Glutamatergic neuron (in vitro differentiated cells): ENCODE results near the gene TEX264. TPM values are rescaled to one million over a fixed set of nuclear protein-coding genes. Genes with fewer than 3 reads are reported as not detected.
A peak's percentile ranks its signal among the peaks of the same experiment; 100 is the strongest.

Experiments
- DNase-seq: peaks from one replicate; pipeline ENCODE4 v3.0.0; 2022
- H3K27ac Mint-ChIP-seq: one replicate; pipeline ENCODE4 v1.8.0; 2020; ENCODE audit warnings: mild to moderate bottlenecking, mixed read lengths, inconsistent platforms; ENCODE audit not compliant: unreplicated experiment
- H3K27me3 Mint-ChIP-seq: one replicate; pipeline ENCODE4 v1.8.0; 2020; ENCODE audit warnings: mild to moderate bottlenecking, moderate library complexity, mixed read lengths, inconsistent platforms; ENCODE audit not compliant: unreplicated experiment
- H3K36me3 Mint-ChIP-seq: one replicate; pipeline ENCODE4 v1.8.0; 2020; ENCODE audit warnings: mild to moderate bottlenecking, mixed read lengths, inconsistent platforms; ENCODE audit not compliant: unreplicated experiment
- H3K4me1 Mint-ChIP-seq: one replicate; pipeline ENCODE4 v1.8.0; 2020; ENCODE audit warnings: mild to moderate bottlenecking, low read depth, mixed read lengths, inconsistent platforms; ENCODE audit not compliant: unreplicated experiment
- H3K4me3 Mint-ChIP-seq: one replicate; pipeline ENCODE4 v1.8.0; 2020; ENCODE audit warnings: mild to moderate bottlenecking, mixed read lengths, inconsistent platforms; ENCODE audit not compliant: unreplicated experiment
- H3K9me3 Mint-ChIP-seq: one replicate; pipeline ENCODE4 v1.8.0; 2020; ENCODE audit warnings: mild to moderate bottlenecking, moderate library complexity, mixed read lengths, inconsistent platforms; ENCODE audit not compliant: unreplicated experiment
- CTCF ChIP-seq: fragments of 200-600 bp; sonication (generic); IDR thresholded peaks from one replicate; pipeline ENCODE4 v1.5.0; 2021; ENCODE audit not compliant: partially characterized antibody, unreplicated experiment
- total RNA-seq: library from RNA; stranded (reverse); fragmentation: NEBNext Ultra II Directional; extraction: Animal tissue kit (Norgen Biotek cat#: 25700); gene quantifications from one replicate; pipeline ENCODE4 v1.2.1, GENCODE V29; 2021; ENCODE audit not compliant: unreplicated experiment

TEX264 gene
- total RNA-seq, 1 donor from 2014 or later: 13.2 TPM

- Mint-ChIP-seq H3K27ac (peak overlapping the region; percentile 48), H3K27me3 (peaks cover 10% of the 10 kb centered on the region), H3K9me3 (peaks cover 7% of the 10 kb centered on the region), H3K4me1 (peaks cover 8% of the 10 kb centered on the region), H3K36me3 (no peaks in the 10 kb centered on the region), H3K4me3 (peak overlapping the region; percentile 63)
- no peak for DNase-seq
- TF ChIP-seq CTCF: no peak
These were observed 814 bp upstream of the TEX264 start for GRCh38 chr3:51670053-51670822.

- TF ChIP-seq CTCF: no peak
- Mint-ChIP-seq H3K27ac (no peak overlapping the region), H3K27me3 (peaks cover 13% of the 10 kb centered on the region), H3K4me3 (peak overlapping the region; percentile 79), H3K36me3 (no peaks in the 10 kb centered on the region), H3K4me1 (peaks cover 8% of the 10 kb centered on the region), H3K9me3 (peaks cover 7% of the 10 kb centered on the region)
- peak; percentile 66 for DNase-seq
These were observed 853 bp downstream of the TEX264 start for GRCh38 chr3:51671734-51672475.

- TF ChIP-seq CTCF: no peak
- DNase-seq: no peak
- no peak overlapping the region for H3K27ac Mint-ChIP-seq
- H3K36me3 Mint-ChIP-seq: no peaks in the 10 kb centered on the region
- peak overlapping the region; percentile 27 for H3K4me3 Mint-ChIP-seq
- H3K9me3 Mint-ChIP-seq: peaks cover 5% of the 10 kb centered on the region
- peaks cover 12% of the 10 kb centered on the region for H3K27me3 Mint-ChIP-seq
- peaks cover 8% of the 10 kb centered on the region for H3K4me1 Mint-ChIP-seq
These were observed 2.2 kb downstream of the TEX264 start for GRCh38 chr3:51673181-51673801.

- H3K36me3 Mint-ChIP-seq: no peaks in the 10 kb centered on the region
- DNase-seq: no peak
- peaks cover 2% of the 10 kb centered on the region for H3K4me1 Mint-ChIP-seq
- H3K27me3 Mint-ChIP-seq: peaks cover 12% of the 10 kb centered on the region
- H3K4me3 Mint-ChIP-seq: no peak overlapping the region
- H3K9me3 Mint-ChIP-seq: peaks cover 5% of the 10 kb centered on the region
- H3K27ac Mint-ChIP-seq: no peak overlapping the region
- TF ChIP-seq CTCF: no peak
These were observed 3.0 kb downstream of the TEX264 start for GRCh38 chr3:51673802-51674654.
